RPMI8226 (cell line): ENCODE data around the gene IFNA13.
A peak's percentile ranks its signal among the peaks of the same experiment; 100 is the strongest.
"Not testable (repeated sequence)": the region's sequence is repeated elsewhere in the genome, so short reads cannot be mapped to it uniquely, and the experiment has no call there.

Source experiments
- DNase-seq: peaks from one replicate; pipeline ENCODE4 v3.0.0-alpha.2; 2015

IFNA13 gene

GRCh38 chr9:21367957-21368356, at the start of gene IFNA13:
TSS of gene IFNA13 (minus strand) at chr9:21368057. CDS start at chr9:21368010, 47 bp downstream.
- DNase-seq = no peak

- no peak for DNase-seq
These were observed 47.8 kb upstream of the IFNA13 start for GRCh38 chr9:21415493-21416267.

GRCh38 chr9:21414220-21414940, 46.5 kb upstream of the IFNA13 start:
- DNase-seq = no peak

GRCh38 chr9:21413624-21414023, 45.8 kb upstream of the IFNA13 start:
- DNase-seq = peak; percentile 19

GRCh38 chr9:21413151-21413550, 45.3 kb upstream of the IFNA13 start:
- no peak for DNase-seq

- no peak for DNase-seq
These were observed 44.2 kb upstream of the IFNA13 start for GRCh38 chr9:21412107-21412506.

GRCh38 chr9:21408817-21409216, 41.0 kb upstream of the IFNA13 start, which contains the start of gene IFNA8:
TSS of gene IFNA8 (plus strand) at chr9:21409117. CDS start at chr9:21409177, 60 bp downstream.
- DNase-seq = no peak

- no peak for DNase-seq
These were observed 36.3 kb upstream of the IFNA13 start for GRCh38 chr9:21404146-21404545.

GRCh38 chr9:21402386-21403251, 34.8 kb upstream of the IFNA13 start:
- no peak for DNase-seq

GRCh38 chr9:21399956-21400355, 32.1 kb upstream of the IFNA13 start:
- no peak for DNase-seq

- peak; percentile 82 for DNase-seq
These were observed 31.2 kb upstream of the IFNA13 start for GRCh38 chr9:21398955-21399489.

GRCh38 chr9:21395778-21396717, 28.2 kb upstream of the IFNA13 start:
- peak; percentile 44 for DNase-seq

- DNase-seq = peak; percentile 69
These were observed 24.4 kb upstream of the IFNA13 start for GRCh38 chr9:21392270-21392669.

- DNase-seq = no peak
These were observed 17.3 kb upstream of the IFNA13 start, which contains the start of gene IFNA2 for GRCh38 chr9:21385131-21385670. TSS of gene IFNA2 (minus strand) at chr9:21385398. CDS start at chr9:21385329, 69 bp downstream.

GRCh38 chr9:21383627-21384026, 15.8 kb upstream of the IFNA13 start:
- no peak for DNase-seq

- DNase-seq = peak; percentile 70
These were observed 13.8 kb upstream of the IFNA13 start for GRCh38 chr9:21381448-21382339.

GRCh38 chr9:21371467-21371866, 3.6 kb upstream of the IFNA13 start:
- not testable (repeated sequence) for DNase-seq

GRCh38 chr9:21367169-21367568, 688 bp downstream of the IFNA13 start:
- DNase-seq = not testable (repeated sequence)

- no peak for DNase-seq
These were observed 5.6 kb downstream of the IFNA13 start for GRCh38 chr9:21362287-21362686.
